NCI-H82 treated with DMSO at 0.1 percent for 48 hours (cell line): ENCODE results near the gene GCNT2.
A peak's percentile ranks its signal among the peaks of the same experiment; 100 is the strongest.
"Not testable (repeated sequence)": the region's sequence is repeated elsewhere in the genome, so short reads cannot be mapped to it uniquely, and the experiment has no call there.

Experiments used
- DNase-seq: peaks from one replicate; lab custom pipeline; 2025; ENCODE audit not compliant: unreplicated experiment; lab: John Stamatoyannopoulos, UW

GCNT2 gene

DNA sequence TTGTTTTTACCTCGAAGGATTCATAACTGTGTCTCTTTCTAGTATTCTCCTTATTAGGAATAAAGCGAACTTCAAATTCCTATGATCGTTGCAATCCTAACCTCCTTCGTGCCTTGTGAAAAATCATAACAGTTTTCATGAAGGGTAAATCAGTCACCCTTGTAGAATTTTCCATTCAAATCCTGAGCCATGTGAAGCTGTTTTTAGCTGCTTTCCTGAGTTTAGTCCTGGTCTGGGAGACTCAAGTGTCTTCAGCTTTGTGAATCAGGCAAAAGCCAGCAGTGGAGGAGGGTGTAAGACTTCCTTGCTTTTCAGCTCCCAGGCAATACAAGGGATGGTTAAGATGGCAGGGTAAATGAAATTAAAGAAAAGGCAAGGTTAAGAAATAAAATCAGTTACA lies 24.3 kb downstream of the GCNT2 start:
- no peak for DNase-seq

DNA sequence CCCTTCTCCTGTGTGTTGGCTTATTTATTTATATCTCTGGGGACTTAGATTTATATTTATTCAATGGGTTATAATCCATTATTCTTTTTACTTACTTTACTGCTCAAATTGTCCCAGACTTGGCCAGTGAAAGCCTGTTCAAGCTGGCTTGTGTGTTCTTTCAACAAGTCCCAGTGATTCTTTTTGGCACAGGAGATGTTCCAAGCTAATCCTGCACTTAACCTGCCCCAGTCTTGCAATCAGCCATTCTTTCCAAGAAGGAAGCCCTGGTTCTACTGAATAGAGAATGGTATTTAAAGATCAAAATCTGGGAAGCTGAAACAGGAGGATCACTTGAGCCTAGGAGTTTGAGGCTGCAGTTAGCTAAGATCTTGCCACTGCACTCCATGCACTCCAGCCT lies 26.7 kb downstream of the GCNT2 start:
- DNase-seq: no peak

GRCh38 chr6:10550764-10551163 lies 29.6 kb downstream of the GCNT2 start:
- no peak for DNase-seq

GRCh38 chr6:10552270-10552810 lies 31.2 kb downstream of the GCNT2 start:
- DNase-seq: no peak

DNA sequence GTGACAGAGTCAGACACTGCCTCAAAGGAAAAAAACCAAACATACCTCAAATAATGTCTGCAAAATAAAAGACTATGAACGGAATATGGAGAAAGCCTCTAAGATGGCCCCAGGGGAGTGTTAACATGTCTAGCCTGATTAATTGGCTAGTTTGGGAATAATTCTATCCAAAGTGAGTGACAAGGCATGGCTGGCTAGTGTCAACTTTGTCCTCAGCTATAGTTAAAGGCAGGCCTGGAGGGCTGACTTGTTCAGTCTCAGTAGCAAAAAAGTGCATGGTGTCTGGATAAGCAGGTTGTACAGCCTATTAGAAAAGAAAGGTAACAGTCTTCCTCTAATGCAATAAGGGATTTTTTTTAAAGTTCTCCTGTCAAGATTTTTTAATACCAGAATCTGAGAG lies 32.7 kb downstream of the GCNT2 start:
- DNase-seq: no peak

DNA sequence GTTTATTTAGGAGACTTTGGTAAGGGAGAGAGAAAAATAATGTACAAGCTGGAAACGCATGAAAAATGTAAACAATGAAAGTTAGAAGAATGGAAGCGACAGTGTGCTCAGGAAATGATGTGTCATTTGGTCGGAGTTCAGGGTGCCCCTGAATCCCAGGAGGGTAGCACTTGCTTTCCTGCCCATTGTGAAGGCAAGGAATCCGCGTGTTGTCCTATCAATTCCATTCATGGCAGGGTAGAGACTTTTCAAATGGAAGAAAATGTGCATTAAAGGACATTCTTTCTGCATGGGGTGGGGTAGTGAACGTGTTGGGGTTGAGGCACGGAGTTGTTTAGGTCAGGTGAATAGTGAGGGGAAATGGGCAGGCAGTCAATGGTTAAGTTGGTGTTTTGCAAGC lies 33.7 kb downstream of the GCNT2 start:
- DNase-seq: no peak

- peak; percentile 58 for DNase-seq
Measured at GRCh38 chr6:10555625-10556309, 34.6 kb downstream of the GCNT2 start.

DNA sequence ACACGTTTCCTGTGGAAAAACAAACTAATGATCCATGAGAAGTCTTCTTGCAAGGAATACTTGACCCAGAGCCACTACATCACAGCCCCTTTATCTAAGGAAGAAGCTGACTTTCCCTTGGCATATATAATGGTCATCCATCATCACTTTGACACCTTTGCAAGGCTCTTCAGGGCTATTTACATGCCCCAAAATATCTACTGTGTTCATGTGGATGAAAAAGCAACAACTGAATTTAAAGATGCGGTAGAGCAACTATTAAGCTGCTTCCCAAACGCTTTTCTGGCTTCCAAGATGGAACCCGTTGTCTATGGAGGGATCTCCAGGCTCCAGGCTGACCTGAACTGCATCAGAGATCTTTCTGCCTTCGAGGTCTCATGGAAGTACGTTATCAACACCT lies 35.4 kb downstream of the GCNT2 start:
- no peak for DNase-seq

GRCh38 chr6:10556992-10557391 lies 35.8 kb downstream of the GCNT2 start:
- DNase-seq: no peak

GRCh38 chr6:10557913-10558312 lies 36.8 kb downstream of the GCNT2 start:
- DNase-seq: no peak

GRCh38 chr6:10558565-10558964 lies 37.4 kb downstream of the GCNT2 start:
- no peak for DNase-seq

DNA sequence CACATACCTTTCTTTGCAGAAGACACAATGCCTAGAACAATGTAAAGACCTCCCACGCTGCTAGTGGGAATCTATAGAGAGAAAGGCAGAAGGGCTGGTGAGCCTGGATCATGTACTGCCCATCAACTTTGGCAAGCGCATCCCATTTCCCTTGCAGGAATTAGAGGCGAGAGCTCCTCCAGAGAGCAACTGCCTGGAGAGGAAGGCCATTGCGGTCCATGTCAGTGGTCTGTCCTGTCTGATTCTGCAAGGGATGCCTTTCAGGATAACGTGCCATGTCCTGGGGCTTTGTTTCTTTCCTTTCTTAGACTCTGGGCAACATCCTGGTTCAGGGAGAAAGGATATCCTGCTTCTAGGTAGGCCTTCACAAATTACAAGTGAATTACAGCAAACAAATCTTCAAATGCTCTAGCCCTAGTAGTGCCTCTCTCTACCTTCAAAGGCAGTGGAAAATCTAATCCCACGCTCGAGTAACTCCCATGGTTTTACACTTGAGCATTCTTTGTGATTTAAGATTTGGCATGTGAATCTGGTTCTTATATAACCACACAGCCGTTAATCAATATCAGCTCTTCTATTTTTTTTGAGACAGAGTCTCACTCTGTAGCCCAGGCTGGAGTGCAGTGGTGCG lies 38.5 kb downstream of the GCNT2 start:
- DNase-seq: no peak

DNA sequence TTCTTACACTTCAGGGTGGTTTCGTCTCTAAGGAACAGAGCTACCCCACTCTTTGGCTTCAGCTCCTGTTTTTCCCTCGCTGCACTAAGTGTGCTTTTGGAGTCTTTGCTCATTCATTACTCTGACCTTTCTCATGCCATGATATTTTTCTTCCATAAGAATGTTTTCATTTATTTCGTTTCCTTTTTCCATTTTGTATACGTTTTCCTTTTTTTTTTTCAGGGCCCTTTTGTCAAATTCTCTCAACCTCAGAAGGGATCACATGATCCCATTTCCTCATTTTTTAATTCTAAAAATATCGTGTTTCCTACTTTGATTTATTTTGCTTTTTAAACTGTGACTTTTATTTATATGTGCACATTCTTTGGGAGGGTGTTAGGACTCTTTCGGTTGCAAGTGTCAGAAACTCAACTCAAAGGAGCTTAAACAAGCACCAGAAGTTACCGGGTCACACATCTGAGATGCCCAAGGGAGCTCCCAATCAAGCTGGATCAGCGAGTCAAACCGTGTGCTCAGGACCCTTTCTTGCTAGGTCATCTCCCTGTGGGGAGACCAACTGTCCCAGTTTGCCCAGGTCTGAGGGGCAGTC lies 40.6 kb downstream of the GCNT2 start:
- no peak for DNase-seq

- DNase-seq: no peak
Measured at GRCh38 chr6:10564975-10565673, 44.0 kb downstream of the GCNT2 start.

DNA sequence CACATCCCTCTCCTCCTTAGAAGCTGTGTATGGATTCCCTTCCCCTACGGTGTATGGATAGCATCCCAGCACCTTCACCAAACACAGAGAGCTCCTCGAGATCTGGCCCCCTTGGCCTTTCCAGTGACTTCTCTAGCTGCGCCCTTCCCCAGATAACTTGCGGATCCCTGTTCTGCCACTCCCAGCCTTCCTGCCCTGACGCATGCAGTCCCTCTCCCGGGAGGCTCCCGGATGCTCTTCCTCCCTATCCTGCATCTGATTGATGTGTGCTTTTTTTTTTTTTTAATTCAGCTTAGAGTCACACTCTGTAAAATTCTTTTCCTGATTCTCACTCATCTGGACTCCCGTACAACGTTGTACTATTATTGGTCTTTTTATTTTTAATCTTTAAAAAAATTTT lies 44.8 kb downstream of the GCNT2 start:
- no peak for DNase-seq

DNA sequence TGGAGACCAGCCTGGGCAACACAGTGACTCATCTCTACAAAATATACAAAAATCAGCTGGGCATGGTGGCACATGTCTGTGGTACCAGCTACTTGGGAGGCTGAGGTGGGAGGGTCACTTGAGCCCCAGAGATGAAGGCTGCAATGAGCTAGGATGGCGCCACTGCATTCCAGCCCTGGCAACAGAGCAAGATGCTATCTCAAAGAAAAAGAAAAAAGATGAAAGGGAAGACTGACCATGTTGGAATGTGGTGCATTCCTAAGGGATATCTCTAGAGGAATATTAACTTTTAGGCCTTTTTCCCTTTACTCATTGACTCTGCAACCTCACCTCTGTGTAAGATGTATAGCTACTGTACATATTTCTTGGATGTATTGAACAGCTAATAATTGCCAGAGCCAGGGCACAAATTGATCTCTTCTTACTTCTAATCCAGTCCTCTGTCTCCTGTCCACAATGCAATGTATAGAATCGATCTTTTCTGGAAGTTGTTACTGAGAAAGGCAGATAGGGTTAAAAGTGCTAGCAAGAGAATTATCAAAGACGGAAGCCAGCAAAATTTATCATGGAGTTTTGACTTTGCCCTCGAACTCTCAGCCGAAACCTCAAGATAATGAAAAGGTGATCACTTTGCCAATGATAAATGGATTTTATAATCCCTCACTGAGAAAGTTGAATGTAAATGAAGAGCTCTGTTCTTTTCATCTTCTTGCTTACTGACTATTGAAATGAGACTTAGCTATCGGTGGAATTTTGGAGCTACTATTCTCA lies 46.3 kb downstream of the GCNT2 start:
- no peak for DNase-seq

DNA sequence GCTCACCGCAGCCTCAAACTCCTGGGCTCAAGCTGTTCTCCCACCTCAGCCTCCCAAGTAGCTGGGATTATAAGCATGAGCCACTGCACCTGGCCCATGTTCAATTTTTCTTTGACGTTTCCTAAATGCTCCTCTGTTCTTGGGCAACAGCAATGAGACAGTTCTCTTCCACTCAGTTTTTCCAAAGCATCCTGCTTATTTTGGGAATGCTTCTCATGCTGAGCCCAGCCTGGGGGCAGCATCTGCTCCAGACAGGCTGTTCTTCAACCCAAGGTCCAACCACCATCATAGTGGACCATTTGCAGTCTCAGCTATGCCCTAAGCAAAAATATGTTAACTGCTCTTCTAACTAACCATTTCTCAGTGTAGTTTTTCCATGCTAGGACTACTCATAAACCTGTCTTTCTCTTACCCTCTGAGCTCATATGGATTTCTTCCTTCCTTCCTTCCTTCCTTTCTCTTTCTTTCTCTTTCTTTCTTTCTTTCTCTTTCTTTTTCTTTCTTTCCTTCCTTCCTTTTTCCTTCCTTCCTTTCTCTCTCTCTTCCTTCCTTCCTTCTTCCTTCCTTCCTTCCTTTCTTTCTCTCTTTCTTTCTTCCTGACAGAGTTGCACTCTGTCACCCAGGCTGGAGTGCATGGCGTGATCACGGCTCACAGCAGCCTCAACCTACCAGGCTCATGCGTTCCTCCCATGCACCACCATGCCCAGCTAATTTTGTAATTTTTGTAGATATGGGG lies 48.4 kb downstream of the GCNT2 start:
- no peak for DNase-seq

DNA sequence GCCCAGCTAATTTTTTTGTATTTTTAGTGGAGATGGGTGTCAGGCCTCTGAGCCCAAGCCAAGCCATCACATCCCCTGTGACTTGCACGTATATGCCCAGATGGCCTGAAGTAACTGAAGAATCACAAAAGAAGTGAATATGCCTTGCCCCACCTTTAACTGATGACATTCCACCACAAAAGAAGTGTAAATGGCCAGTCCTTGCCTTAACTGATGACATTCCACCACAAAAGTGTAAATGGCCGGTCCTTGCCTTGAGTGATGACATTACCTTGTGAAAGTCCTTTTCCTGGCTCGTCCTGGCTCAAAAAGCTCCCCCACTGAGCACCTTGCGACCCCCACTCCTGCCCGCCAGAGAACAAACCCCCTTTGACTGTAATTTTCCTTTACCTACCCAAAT lies 54.4 kb downstream of the GCNT2 start:
- not testable (repeated sequence) for DNase-seq

DNA sequence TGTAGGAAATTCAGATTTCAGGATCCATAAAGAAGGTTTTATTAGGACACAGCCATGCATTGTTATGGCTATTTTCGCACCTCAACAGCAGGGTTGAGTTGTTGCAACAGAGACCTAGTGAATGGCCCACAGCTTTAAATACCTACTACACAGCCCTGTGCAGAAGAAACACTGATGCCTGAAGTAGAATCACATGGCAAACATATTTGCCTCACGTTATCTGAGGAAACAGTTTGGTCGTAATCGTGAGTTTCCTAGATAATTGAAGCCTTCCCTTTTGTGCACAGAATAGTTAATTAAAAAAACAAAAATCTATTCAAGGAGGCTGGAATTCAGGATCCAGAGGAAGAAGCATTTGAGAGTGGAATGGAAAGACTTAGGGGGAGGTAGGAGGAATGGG lies 55.1 kb downstream of the GCNT2 start:
- no peak for DNase-seq

GRCh38 chr6:10577112-10577511 lies 56.0 kb downstream of the GCNT2 start:
- no peak for DNase-seq
